ENCODE data around the gene RIBC1. TPM values are rescaled to one million over a fixed set of nuclear protein-coding genes. Genes with fewer than 3 reads are reported as not detected.
A peak's percentile ranks its signal among the peaks of the same experiment; 100 is the strongest.
"Not testable (repeated sequence)": the region's sequence is repeated elsewhere in the genome, so short reads cannot be mapped to it uniquely, and the experiment has no call there.

RIBC1 gene
- total RNA-seq, 1 experiment from 2014 or later, result 0.69 TPM

DNA sequence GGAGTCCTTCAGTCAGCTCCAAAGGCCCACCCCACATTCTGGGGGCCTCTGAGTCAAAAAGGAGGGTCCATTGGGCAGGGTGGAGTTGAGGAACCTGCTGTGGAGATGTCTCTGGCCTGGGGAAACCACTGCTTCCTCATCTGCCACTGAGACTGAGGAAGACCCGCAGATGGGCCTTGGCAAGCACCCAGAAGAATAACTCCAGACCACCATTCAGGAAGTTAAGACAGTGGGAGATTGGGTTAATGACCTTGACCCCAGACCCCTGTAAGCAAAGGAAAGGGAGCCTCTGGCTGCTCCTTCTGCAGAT, 19.6 kb downstream of the RIBC1 start:
- H3K4me3 ChIP-seq (ENCODE audit: insufficient read depth, low read depth, low read length), result no peak overlapping the region
- DNase-seq, result no peak
- peaks cover 12% of the 10 kb centered on the region for H3K27me3 ChIP-seq (ENCODE audit: control insufficient read depth, insufficient read depth, low read length)
- H3K36me3 ChIP-seq (replicated peaks; ENCODE audit: control insufficient read depth, insufficient read depth, low read length), result no peaks in the 10 kb centered on the region

DNA sequence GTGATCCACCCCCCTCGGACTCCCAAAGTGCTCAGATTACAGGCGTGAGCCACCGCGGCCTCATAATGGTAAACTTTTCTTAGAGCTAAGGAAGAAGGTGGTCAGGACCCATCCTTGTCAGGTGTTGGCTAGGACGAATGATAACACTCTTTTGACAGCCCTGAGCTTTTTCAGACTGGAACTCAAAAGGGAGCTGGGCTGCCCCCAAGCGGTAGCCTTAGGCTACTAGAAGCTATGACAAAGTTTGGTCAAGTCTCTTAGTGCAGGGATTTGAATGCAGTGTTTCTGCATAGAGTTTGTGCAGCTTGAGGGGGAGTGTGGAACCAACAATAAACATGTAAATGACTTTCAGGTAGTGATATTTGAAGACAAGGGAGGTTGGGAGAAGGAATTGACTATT, 23.3 kb downstream of the RIBC1 start:
- Histone ChIP-seq H3K36me3 (replicated peaks; ENCODE audit: control insufficient read depth, insufficient read depth, low read length) (no peaks in the 10 kb centered on the region), H3K4me3 (ENCODE audit: insufficient read depth, low read depth, low read length) (no peak overlapping the region), H3K27me3 (ENCODE audit: control insufficient read depth, insufficient read depth, low read length) (peaks cover 3% of the 10 kb centered on the region; the same call in 1 of the 2 replicates)
- DNase-seq, result peak; percentile 72

DNA sequence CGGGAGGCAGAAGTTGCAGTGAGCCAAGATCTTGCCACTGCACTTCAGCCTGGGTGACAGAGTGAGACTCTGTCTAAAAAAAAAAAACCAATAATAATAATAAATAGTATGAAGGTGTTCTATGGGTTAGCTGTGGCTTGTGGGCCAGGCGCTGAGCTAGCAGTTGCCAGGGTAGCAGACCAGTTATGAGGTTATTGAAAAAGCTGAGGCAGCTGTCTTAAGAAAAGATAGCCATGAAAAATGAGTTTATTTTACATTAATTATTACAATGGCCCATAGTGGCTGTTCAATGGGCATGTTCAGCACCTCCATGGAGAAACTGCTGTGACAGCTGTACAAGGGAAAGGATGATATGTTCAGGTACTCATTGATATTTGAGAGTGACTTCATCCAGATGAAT, 24.8 kb downstream of the RIBC1 start:
- H3K36me3 ChIP-seq (replicated peaks; ENCODE audit: control insufficient read depth, insufficient read depth, low read length), result no peaks in the 10 kb centered on the region
- H3K27me3 ChIP-seq (ENCODE audit: control insufficient read depth, insufficient read depth, low read length), result no peaks in the 10 kb centered on the region
- H3K4me3 ChIP-seq (ENCODE audit: insufficient read depth, low read depth, low read length), result no peak overlapping the region
- DNase-seq, result no peak

DNA sequence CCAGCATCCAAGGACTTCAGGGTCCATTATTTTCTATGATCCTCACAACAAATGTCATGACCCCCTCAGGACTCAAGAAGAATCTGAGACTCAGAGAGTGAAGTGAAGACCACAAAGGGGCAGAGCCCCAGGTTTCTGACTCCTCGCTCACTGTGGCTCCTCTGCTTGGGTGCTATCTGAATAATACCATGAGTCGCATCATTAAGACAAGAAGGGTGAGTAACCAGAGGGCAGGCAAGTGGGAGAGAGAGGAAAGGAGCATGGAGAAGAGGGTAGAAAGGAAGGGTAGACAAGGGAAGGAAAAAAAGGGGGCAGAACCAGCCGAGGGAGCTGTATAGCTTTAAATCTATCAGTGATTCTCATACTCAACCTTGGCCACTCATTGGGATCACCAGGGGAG, 27.0 kb downstream of the RIBC1 start:
- Histone ChIP-seq H3K27me3 (ENCODE audit: control insufficient read depth, insufficient read depth, low read length) (no peaks in the 10 kb centered on the region), H3K36me3 (replicated peaks; ENCODE audit: control insufficient read depth, insufficient read depth, low read length) (no peaks in the 10 kb centered on the region), H3K4me3 (ENCODE audit: insufficient read depth, low read depth, low read length) (no peak overlapping the region)
- DNase-seq, result no peak

DNA sequence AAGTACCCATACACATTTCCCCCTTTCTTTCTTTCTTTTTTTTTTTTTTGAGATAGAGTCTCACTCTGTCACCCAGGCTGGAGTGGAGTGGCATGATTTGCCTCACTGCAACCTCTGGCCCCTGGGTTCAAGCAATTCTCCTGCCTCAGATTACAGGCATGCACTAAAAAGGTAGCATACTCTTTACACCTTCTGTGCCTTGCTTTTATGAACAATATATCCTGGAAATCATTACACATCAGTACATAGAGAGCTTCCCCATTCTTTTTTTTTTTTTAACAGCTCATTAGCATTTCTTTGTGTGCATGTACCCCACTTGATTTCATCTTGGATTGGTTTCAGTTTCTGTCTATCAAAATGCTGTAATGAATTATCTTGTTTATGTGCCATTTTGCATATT, 30.1 kb downstream of the RIBC1 start:
- DNase-seq, result no peak
- Histone ChIP-seq H3K27me3 (ENCODE audit: control insufficient read depth, insufficient read depth, low read length) (no peaks in the 10 kb centered on the region), H3K4me3 (ENCODE audit: insufficient read depth, low read depth, low read length) (no peak overlapping the region), H3K36me3 (replicated peaks; ENCODE audit: control insufficient read depth, insufficient read depth, low read length) (no peaks in the 10 kb centered on the region)

DNA sequence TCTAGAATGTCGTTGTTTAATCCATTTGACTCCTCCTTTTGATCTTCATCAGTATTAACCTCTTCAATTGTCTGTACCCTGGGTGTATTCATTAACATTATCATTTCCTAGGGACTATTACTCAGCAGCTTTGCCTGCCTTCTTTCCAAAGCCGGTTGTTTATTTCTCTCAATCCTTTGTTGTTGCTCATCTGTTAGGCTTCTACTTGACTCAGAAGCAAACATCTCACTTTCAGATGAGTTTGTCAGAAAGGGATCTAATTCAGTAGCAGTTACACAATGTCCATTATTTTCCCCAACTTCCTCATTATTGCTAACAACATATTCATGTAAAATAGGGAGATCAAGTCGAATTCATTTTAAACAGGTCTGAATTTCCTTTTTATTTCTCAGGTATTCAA, 33.6 kb downstream of the RIBC1 start:
- Histone ChIP-seq H3K27me3 (ENCODE audit: control insufficient read depth, insufficient read depth, low read length) (no peaks in the 10 kb centered on the region), H3K36me3 (replicated peaks; ENCODE audit: control insufficient read depth, insufficient read depth, low read length) (no peaks in the 10 kb centered on the region), H3K4me3 (ENCODE audit: insufficient read depth, low read depth, low read length) (no peak overlapping the region)
- no peak for DNase-seq

DNA sequence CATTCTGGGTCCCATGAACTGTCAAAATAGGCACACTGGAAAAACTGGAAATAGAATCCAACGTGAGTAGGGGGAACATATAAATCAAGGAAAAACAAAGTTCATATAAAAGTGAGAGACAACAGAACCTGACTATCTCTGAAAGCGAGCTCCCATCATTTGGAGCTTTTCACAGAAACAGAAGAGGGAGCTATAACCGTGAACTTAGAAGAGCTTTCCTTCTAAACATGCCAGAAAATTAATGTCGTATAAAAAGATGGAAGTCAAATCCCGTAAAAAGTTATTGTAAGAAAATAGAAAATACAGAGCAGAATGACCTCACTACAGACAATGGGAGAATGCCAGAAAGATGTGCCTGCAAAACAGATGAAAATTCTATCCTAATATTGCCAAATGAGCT, 35.4 kb downstream of the RIBC1 start:
- no peak overlapping the region for H3K4me3 ChIP-seq (ENCODE audit: insufficient read depth, low read depth, low read length)
- H3K36me3 ChIP-seq (replicated peaks; ENCODE audit: control insufficient read depth, insufficient read depth, low read length), result no peaks in the 10 kb centered on the region
- DNase-seq, result no peak
- H3K27me3 ChIP-seq (ENCODE audit: control insufficient read depth, insufficient read depth, low read length), result no peaks in the 10 kb centered on the region

DNA sequence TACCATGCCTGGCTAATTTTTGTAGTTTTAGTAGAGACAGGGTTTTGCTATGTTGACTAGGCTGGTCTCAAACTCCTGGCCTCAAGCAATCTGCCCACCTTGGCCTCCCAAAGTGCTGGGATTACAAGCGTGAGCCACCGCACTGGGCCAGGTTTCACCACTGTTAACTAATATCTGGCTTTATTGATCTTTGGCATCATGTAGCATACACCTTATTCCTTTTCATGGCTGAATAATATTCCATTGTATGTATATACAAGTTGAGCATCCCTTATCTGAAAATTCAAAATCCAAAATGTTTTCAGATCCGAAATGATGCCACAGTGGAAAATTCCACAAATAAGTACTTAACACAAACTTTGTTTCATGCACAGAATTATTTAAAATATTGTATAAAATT, 46.0 kb downstream of the RIBC1 start:
- DNase-seq; H3K36me3 ChIP-seq (replicated peaks; ENCODE audit: control insufficient read depth, insufficient read depth, low read length); H3K27me3 ChIP-seq (ENCODE audit: control insufficient read depth, insufficient read depth, low read length); H3K4me3 ChIP-seq (ENCODE audit: insufficient read depth, low read depth, low read length): not testable (repeated sequence)

DNA sequence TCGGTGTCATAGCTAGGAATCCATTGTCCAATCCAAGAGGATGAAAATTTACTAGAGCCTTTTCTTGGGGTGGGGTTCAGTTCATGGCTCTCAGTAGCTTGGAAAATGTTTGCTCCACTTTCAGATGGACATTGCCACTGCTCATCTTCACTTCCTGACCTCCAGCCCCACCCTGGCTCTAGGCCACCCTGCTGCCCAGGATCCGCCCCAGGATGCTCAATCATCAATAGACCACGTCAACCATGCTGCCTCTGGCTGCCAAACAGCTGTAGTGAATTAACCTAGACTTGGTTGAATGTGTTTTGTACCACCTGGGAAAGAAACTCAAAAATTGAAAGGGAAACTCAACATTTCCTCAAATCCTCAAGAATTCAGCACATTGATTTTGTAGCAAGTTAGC, 48.7 kb downstream of the RIBC1 start:
- no peak for DNase-seq

DNA sequence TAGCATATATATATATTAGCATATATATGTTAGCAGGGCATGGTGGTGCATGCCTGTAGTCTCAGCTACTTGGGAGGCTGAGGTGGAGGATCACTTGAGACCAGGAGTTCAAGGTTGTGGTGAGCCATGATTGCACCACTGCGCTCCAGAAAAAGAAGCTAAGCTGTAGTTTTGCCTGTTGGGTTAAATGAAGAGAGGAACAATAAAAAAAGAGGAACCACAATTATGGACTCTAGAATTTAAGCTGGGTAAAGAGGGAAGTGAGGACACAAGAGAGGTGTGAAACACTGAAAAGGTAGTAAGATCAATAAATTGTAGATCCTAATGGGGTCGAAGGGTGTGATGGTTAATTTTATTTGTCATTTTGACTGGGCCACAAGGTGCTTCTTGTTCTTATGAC, 52.0 kb downstream of the RIBC1 start:
- Histone ChIP-seq H3K27me3 (ENCODE audit: control insufficient read depth, insufficient read depth, low read length) (no peaks in the 10 kb centered on the region), H3K36me3 (replicated peaks; ENCODE audit: control insufficient read depth, insufficient read depth, low read length) (no peaks in the 10 kb centered on the region), H3K4me3 (ENCODE audit: insufficient read depth, low read depth, low read length) (no peak overlapping the region)
- no peak for DNase-seq

More for the DNA sequence above, 48.7 kb downstream of the RIBC1 start:
- no peak overlapping the region for H3K4me3 ChIP-seq (ENCODE audit: insufficient read depth, low read depth, low read length)
- H3K27me3 ChIP-seq (ENCODE audit: control insufficient read depth, insufficient read depth, low read length), result no peaks in the 10 kb centered on the region
- no peaks in the 10 kb centered on the region for H3K36me3 ChIP-seq (replicated peaks; ENCODE audit: control insufficient read depth, insufficient read depth, low read length)

DNA sequence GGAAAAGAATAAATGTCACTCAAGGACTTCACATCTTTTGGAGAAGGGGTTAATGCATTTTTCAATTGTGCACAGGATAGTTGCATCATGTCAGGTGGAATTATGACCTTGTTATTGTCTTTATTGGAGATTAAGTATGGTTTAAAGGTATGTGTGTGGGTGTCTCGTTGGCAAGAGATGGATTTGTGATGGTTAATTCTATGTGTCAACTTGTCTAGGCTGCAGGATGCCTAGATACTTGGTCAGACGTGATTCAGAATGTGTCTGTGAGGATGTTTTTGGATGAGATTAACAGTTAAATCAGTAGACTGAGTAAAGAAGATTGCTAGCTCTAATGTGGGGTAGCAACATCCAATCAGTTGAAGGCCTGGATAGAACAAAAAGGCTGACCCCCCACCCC, 53.7 kb downstream of the RIBC1 start:
- no peak for DNase-seq
- no peak overlapping the region for H3K4me3 ChIP-seq (ENCODE audit: insufficient read depth, low read depth, low read length)
- H3K36me3 ChIP-seq (replicated peaks; ENCODE audit: control insufficient read depth, insufficient read depth, low read length), result no peaks in the 10 kb centered on the region
- no peaks in the 10 kb centered on the region for H3K27me3 ChIP-seq (ENCODE audit: control insufficient read depth, insufficient read depth, low read length)

DNA sequence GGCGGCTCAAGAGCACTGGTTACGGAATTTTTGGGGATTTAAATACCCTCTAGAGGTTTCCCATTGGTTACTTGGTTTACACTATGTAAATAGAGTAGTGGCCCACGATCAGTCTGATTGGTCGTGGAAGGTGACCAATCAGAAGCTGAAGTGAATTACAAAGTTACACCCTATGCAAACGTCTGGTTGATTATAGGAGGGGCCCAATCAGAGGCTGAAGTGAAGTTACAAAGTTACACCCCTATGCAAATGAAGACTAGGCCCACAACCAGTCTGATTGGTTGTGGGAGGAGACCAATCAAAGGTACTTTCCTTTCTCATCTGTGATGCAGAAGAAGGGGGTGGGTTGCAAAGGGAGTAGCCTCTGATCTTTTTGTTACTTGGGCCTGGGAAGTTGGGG, 56.6 kb downstream of the RIBC1 start:
- H3K4me3 ChIP-seq (ENCODE audit: insufficient read depth, low read depth, low read length), result no peak overlapping the region
- H3K27me3 ChIP-seq (ENCODE audit: control insufficient read depth, insufficient read depth, low read length), result no peaks in the 10 kb centered on the region
- no peaks in the 10 kb centered on the region for H3K36me3 ChIP-seq (replicated peaks; ENCODE audit: control insufficient read depth, insufficient read depth, low read length)
- peak; percentile 49 for DNase-seq

Other genes starting within 250 kb of the RIBC1 start
- 68.1 and 69.3 TPM in 2 replicates for gene KDM5C, start 197.7 kb upstream of the RIBC1 start, total RNA-seq (2014; rRNA removed; shearing (Covaris generic))
- gene IQSEC2, start 141.3 kb upstream of the RIBC1 start, total RNA-seq (2014; rRNA removed; shearing (Covaris generic)), result 13.4 and 16.9 TPM in 2 replicates
- gene SMC1A, start 219 bp upstream of the RIBC1 start, total RNA-seq (2014; rRNA removed; shearing (Covaris generic)), result 28.3 and 30.6 TPM in 2 replicates
- 109 and 156 TPM in 2 replicates for gene HSD17B10, start 11.5 kb downstream of the RIBC1 start, total RNA-seq (2014; rRNA removed; shearing (Covaris generic))

Measured in H7 (cell line).